LNCaP clone FGC (cell line): ENCODE results near the gene CA12.
A peak's percentile ranks its signal among the peaks of the same experiment; 100 is the strongest.

Source experiments
- DNase-seq: peaks from one replicate; pipeline ENCODE4 v3.0.0-alpha.2; 2011; ENCODE audit warnings: low read depth
- H3K4me3 ChIP-seq: 2 replicates; pipeline ENCODE4 v1.5.1; 2011; ENCODE audit warnings: mild to moderate bottlenecking, low read depth, low read length, control low read depth
- CTCF ChIP-seq: IDR thresholded peaks from 2 replicates; pipeline ENCODE4 v1.5.1; 2012; ENCODE audit warnings: mild to moderate bottlenecking; ENCODE audit not compliant: control insufficient read depth, insufficient read depth; ENCODE audit errors: extremely low read depth

Gene CA12

GRCh38 chr15:63371297-63371918 is 10.2 kb downstream of the CA12 start:
- H3K4me3 ChIP-seq: no peak overlapping the region
- no peak for DNase-seq
- no peak for TF ChIP-seq CTCF

GRCh38 chr15:63370764-63371163 is 10.9 kb downstream of the CA12 start:
- no peak overlapping the region for H3K4me3 ChIP-seq
- no peak for TF ChIP-seq CTCF
- DNase-seq: no peak

GRCh38 chr15:63369781-63370180 is 11.9 kb downstream of the CA12 start:
- no peak for TF ChIP-seq CTCF
- H3K4me3 ChIP-seq: no peak overlapping the region
- no peak for DNase-seq

- no peak for DNase-seq
- TF ChIP-seq CTCF: no peak
- H3K4me3 ChIP-seq: no peak overlapping the region
Observed at GRCh38 chr15:63369296-63369695, 12.3 kb downstream of the CA12 start.

- DNase-seq: no peak
- no peak for TF ChIP-seq CTCF
Observed at GRCh38 chr15:63368503-63368902, 13.1 kb downstream of the CA12 start.

GRCh38 chr15:63367900-63368299 is 13.7 kb downstream of the CA12 start:
- no peak overlapping the region for H3K4me3 ChIP-seq
- DNase-seq: no peak
- no peak for TF ChIP-seq CTCF

More at GRCh38 chr15:63368503-63368902, 13.1 kb downstream of the CA12 start:
- no peak overlapping the region for H3K4me3 ChIP-seq

- H3K4me3 ChIP-seq: no peak overlapping the region
- TF ChIP-seq CTCF: no peak
Observed at GRCh38 chr15:63367390-63367789, 14.3 kb downstream of the CA12 start.

More at GRCh38 chr15:63367390-63367789, 14.3 kb downstream of the CA12 start:
- DNase-seq: peak; percentile 55
